NCI-H2081 (cell line): ENCODE data around the gene DNAJC6.
"Not testable (repeated sequence)": the region's sequence is repeated elsewhere in the genome, so short reads cannot be mapped to it uniquely, and the experiment has no call there.

Source experiments
- DNase-seq, 2 experiments: peaks; one replicate each; lab custom pipeline; 2025; lab: John Stamatoyannopoulos, UW

Gene DNAJC6

DNA sequence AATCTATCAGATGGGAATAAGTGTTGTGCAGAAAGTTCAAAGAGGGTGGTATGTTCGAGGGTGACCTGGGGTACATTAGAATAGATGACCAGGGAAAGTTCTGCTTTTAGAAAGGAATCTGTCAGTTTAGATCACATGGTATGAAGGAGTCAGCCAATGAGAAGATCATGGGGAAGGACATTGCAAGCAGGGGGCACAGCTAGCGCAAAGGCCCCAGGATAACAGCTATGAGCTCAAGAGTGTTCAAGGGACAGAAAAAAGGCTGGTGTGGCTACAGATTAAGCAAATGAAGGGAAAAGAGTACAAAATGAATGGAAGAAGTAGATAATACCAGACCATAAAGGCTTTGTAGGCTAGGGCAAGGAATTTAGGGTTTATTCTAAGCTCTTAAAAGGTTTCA is 119.7 kb downstream of the DNAJC6 start:
- no peak for DNase-seq

DNA sequence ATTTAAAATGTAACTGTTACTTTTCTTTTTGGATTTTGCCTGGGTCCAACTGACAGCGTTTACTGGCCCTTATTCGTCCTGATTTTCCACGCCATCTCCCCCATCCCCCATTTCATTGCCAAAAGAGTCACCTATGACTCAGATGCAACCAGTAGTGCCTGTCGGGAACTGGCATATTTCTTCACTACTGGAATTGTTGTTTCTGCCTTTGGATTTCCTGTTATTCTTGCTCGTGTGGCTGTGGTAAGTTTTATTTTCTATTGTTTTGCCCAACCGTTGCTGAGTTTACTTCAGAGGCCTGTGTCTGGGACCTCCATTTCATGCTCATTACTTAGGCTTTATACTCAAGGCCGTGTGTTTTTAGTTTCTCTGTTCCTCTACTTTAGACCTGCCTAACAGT is 120.5 kb downstream of the DNAJC6 start:
- no peak for DNase-seq

GRCh38 chr1:65431111-65431705 is 121.9 kb downstream of the DNAJC6 start:
- peak; percentile 13 to 25 for DNase-seq

GRCh38 chr1:65432918-65433317 is 123.6 kb downstream of the DNAJC6 start:
- no peak for DNase-seq

DNA sequence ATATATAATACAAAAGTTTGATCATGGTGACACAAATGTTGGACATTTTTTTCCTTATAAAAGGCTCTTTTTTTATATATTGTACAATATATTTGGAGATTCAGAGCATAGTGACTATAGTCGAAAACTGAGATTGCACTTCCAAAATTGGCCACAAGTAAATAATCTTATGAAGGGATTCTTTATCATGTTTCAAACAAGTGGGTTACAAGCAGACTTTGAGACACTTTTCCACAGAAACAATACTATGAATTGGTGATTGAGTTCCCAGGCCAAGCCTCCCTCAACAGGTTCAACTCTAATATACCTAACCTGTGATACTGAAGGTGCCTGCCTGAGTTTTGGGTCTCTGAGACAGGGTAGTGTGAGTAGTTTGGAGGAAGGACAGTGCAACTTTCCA is 124.9 kb downstream of the DNAJC6 start:
- DNase-seq, result no peak

DNA sequence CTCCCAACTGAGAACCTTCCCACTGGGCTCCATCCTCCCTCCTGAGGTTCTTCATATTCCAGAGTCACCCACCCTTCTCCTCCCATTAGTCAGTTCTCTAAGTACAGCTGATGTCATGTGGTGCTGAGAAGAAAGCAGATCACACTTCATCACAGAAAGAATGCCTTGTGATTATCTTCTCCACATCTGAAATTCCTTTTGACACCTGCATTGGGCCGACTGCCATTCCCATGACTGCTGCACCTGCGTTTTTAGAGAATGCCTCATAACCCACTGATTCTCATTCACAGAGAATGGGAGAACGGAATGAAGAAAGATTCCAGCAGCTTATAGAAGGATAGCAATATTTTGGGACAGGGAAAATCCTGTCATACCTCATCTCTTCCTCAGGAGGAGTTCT is 125.4 kb downstream of the DNAJC6 start:
- no peak for DNase-seq

- DNase-seq, result no peak
Measured at GRCh38 chr1:65435987-65436386, 126.6 kb downstream of the DNAJC6 start.

DNA sequence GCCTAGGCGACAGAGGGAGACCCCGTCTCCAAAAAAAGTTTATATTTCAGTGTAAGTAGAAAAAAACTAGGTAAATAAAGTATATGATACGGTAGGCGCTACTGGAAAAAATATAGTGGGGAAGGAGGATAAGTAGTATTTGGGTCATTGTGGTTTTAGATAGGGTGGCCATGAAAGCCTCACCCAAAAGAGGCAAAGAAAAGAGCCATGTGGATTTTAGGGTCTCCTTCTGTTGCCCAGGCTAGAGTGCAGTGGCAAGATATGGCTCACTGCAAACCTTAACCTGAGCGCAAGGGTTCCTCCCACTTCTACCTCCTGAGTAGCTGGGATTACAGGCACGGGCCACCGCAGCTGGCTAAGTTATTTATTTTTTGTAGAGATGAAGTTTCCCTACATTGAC is 128.3 kb downstream of the DNAJC6 start:
- no peak for DNase-seq

DNA sequence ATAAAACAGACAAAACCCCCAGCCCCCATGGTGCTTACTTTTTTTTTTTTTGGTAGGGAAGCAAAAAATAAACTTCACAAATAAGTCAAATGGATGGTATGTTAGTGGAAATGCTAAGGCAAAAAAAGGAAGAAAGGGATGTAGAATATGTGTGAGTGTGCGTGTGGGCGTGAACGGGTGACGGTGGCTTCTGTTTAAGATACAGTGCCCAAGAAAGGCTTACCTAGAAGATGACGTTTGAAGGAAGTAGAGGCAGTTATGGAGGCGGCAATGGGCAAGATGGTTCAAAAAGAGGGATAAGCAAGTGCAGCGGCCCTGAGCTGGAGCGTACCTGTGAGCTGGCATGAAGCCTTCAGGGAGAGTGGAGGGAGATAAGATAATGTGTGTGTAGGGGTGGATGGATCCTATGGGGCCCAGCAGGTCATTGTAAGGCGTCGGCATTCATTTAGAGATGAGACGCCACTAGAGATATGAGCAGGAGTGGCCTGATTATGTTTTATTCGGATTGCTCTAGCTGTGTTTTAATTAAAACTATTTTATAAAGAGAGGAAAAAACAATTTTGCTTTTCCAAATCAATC is 131.1 kb downstream of the DNAJC6 start:
- no peak for DNase-seq

DNA sequence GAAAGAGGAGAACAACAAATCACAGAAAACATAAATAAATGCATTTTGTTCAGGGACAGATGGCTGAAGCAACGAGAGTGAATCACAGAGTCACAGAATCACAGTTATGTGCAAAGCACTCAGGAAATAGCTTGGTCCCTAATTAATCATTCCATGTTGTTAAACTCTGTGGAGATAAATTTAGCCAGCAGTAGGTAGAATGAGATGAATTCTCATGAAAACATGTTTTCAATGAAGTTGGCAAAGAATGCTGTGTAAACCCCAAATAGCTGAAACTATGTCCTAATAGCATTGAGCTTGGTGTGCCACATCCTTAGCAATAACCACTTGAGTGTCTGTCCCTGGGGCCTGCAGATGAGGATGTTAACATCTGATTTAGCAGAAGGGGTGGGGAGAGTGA is 131.6 kb downstream of the DNAJC6 start:
- DNase-seq, result no peak

- DNase-seq, result no peak
Measured at GRCh38 chr1:65441464-65441863, 132.1 kb downstream of the DNAJC6 start.

- no peak for DNase-seq
Measured at GRCh38 chr1:65442442-65442841, 133.1 kb downstream of the DNAJC6 start.

DNA sequence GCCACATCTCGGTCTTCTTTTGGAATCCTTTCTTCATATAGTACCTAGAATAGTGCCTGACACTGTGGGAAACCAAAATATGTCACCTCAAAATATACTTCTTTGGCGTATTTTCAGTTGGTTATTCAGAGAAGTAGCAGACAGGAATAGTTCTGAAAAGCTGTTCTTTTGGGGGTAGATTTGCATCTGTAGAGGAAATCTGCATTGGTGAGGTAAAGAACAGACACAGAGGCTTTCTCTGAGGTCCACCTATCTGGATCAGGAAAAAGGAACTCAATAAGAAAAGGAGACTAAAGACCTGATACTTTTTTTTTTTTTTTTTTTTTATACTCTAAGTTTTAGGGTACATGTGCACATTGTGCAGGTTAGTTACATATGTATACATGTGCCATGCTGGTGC is 134.3 kb downstream of the DNAJC6 start:
- no peak for DNase-seq

DNA sequence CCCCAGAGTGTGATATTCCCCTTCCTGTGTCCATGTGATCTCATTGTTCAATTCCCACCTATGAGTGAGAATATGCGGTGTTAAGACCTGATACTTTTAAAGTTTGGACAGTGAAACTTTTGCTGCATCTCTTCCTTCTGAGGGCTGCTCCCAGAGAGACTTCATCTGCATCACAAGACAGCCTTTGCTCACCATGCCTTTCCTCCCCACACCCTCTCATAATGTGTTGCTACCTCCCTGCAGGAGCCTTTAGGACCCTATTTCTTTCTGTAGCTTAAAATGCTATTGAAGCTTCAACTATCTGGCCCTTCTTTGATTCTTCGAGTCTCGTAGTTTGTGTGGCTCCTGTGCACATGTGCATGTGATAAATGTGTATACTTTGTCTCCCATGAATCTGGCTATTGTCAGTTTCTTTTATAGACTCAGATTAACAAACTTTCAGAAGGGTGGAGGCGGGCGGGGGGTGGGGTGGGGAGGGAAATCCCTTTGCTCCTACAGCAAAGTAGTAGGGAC is 134.8 kb downstream of the DNAJC6 start:
- no peak for DNase-seq

GRCh38 chr1:65445837-65446236 is 136.5 kb downstream of the DNAJC6 start:
- no peak for DNase-seq

- no peak for DNase-seq
Measured at GRCh38 chr1:65449214-65449823, 140.0 kb downstream of the DNAJC6 start.

DNA sequence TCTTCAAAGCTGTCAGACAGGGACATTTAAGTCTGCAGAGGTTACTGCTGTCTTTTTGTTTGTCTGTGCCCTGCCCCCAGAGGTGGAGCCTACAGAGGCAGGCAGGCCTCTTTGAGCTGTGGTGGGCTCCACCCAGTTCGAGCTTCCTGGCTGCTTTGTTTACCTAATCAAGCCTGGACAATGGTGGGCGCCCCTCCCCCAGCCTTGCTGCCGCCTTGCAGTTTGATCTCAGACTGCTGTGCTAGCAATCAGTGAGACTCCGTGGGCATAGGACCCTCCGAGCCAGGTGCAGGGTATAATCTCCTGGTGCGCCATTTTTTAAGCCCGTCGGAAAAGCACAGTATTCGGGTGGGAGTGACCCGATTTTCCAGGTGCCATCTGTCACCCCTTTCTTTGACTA is 146.3 kb downstream of the DNAJC6 start:
- not testable (repeated sequence) for DNase-seq

- no peak for DNase-seq
Measured at GRCh38 chr1:65456481-65456880, 147.1 kb downstream of the DNAJC6 start.

DNA sequence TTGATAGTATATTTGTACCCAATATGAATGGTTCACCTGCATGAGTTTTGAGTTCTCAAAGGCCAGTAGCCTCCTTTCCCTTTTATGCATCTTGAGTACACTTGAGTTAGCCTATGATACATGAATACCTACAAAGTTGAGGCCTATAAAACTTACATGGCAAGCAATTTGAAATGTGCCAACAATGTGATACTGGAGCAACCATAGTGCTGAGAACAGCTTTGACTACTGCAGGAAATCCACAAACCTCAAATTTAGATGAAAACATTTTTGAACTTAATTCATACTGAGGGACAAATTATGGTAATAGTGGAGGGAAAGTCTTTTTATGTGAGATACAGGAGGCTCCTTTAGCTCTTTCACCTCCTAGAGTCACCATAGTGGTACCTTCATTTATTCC is 148.5 kb downstream of the DNAJC6 start:
- DNase-seq, result no peak

- no peak for DNase-seq
Measured at GRCh38 chr1:65458730-65459396, 149.5 kb downstream of the DNAJC6 start.

- peak in 1 of 2 experiments; percentile 18 for DNase-seq
Measured at GRCh38 chr1:65459397-65459768, 150.0 kb downstream of the DNAJC6 start.
